ENCODE measurements around the gene BARHL1. TPM values are rescaled to one million over a fixed set of nuclear protein-coding genes. Genes with fewer than 3 reads are reported as not detected.

The BARHL1 gene
- total and polyA plus RNA-seq, 2 of the 13 experiments (the other 11 are each of a cell fraction or from before 2014, with no cell fraction given): not detected

DNA sequence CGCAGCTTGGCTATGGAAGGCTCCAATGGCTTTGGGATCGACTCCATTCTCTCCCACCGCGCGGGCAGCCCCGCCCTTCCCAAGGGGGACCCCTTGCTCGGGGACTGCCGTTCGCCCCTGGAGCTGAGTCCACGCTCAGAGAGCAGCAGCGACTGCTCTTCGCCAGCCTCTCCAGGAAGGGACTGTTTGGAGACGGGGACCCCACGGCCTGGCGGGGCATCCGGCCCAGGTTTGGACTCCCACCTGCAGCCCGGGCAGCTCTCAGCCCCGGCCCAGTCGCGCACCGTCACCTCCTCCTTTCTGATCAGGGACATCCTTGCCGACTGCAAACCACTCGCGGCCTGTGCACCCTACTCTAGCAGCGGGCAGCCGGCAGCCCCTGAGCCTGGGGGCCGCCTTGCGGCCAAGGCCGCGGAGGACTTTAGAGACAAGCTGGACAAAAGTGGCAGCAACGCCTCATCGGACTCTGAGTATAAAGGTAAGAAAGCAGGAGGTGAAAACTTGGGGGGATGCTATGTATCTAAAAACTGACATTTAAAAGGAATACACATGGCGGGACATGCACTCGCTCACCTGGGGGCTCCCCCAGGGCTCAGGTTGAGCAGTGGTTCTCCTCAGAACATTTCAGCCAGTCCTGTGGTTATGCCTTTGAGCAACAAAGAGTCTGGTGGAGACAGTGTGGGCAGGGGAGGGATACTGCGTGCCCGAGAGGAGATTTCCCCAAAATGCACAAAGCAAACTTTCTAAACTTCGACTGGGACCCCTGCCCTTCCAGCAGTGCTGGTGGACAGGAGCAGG is 579 bp downstream of the BARHL1 start:
- ATAC-seq (no peak), FAIRE-seq (no peak), DNase-seq (ENCODE audit: low spot score) (no peak)
- ChIA-PET POLR2A (no interaction called here), CTCF (ENCODE audit: low intra/inter-chr PET ratio, low total read pairs) (no interaction called here)
- H3K27me3 ChIP-seq (ENCODE audit: control insufficient read depth in 1 of 2, insufficient read depth in 2 of 2, low read length in 2 of 2): peaks cover 19 to 81% of the 10 kb centered on the region in 2 experiments
- 48% methylated on average over 16 of the region's 37 CpGs for WGBS (ENCODE audit: low lambda C conversion rate)
- H3K4me1 ChIP-seq (ENCODE audit: insufficient read depth, low read length): no peaks in the 10 kb centered on the region
- no peak overlapping the region for H3K27ac ChIP-seq (ENCODE audit: extremely low read length, insufficient read depth, low read length)
- no peak overlapping the region for H3K4me3 ChIP-seq (replicated peaks in 1 of 3; ENCODE audit: insufficient read depth in 1 of 3, low read depth in 2 of 3, low read length in 3 of 3)
- no TSS peak for BruUV-seq (replicated peaks)
- H3K4me2 ChIP-seq (ENCODE audit: low read depth, low read length): no peak overlapping the region
- intact Hi-C loops (cut with micrococcal nuclease; ENCODE audit: unreplicated experiment) (no loop called here), in situ Hi-C loops (cut with HindIII; ENCODE audit: extremely low pct_ligation_motif_present, low pct_unique_long_range_greater_than_20kb) (no loop called here)
- H3K9me3 ChIP-seq (ENCODE audit: low read length): no peaks in the 10 kb centered on the region
- no peaks in the 10 kb centered on the region for H3K36me3 ChIP-seq (replicated peaks in 1 of 2; ENCODE audit: control insufficient read depth in 1 of 2, insufficient read depth in 2 of 2, low read length in 2 of 2)
- no peak overlapping the region for H2AFZ ChIP-seq (ENCODE audit: low read length)
- TF ChIP-seq FLYWCH1 (CRISPR knock-in tag; IDR thresholded peaks at IDR 0.05): no peak
- no peak for TF ChIP-seq ZNF30 (CRISPR knock-in tag; IDR thresholded peaks at IDR 0.05)
- TF ChIP-seq ELF4 (CRISPR knock-in tag; IDR thresholded peaks at IDR 0.05; ENCODE audit: borderline replicate concordance): no peak
- no peak for TF ChIP-seq ZNF33A (CRISPR knock-in tag; IDR thresholded peaks at IDR 0.05; ENCODE audit: borderline replicate concordance)
- TF ChIP-seq, protein P1, sequence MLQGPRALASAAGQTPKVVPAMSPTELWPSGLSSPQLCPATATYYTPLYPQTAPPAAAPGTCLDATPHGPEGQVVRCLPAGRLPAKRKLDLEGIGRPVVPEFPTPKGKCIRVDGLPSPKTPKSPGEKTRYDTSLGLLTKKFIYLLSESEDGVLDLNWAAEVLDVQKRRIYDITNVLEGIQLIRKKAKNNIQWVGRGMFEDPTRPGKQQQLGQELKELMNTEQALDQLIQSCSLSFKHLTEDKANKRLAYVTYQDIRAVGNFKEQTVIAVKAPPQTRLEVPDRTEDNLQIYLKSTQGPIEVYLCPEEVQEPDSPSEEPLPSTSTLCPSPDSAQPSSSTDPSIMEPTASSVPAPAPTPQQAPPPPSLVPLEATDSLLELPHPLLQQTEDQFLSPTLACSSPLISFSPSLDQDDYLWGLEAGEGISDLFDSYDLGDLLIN (CRISPR knock-in tag; IDR thresholded peaks at IDR 0.05; ENCODE audit: borderline replicate concordance): no peak
- TF ChIP-seq DR1 (CRISPR knock-in tag; IDR thresholded peaks at IDR 0.05): no peak
- no peak for TF ChIP-seq ZNF274 (CRISPR knock-in tag; IDR thresholded peaks at IDR 0.05)
- TF ChIP-seq REL (CRISPR knock-in tag; conservative IDR thresholded peaks at IDR 0.05): no peak
- TF ChIP-seq, protein P2, sequence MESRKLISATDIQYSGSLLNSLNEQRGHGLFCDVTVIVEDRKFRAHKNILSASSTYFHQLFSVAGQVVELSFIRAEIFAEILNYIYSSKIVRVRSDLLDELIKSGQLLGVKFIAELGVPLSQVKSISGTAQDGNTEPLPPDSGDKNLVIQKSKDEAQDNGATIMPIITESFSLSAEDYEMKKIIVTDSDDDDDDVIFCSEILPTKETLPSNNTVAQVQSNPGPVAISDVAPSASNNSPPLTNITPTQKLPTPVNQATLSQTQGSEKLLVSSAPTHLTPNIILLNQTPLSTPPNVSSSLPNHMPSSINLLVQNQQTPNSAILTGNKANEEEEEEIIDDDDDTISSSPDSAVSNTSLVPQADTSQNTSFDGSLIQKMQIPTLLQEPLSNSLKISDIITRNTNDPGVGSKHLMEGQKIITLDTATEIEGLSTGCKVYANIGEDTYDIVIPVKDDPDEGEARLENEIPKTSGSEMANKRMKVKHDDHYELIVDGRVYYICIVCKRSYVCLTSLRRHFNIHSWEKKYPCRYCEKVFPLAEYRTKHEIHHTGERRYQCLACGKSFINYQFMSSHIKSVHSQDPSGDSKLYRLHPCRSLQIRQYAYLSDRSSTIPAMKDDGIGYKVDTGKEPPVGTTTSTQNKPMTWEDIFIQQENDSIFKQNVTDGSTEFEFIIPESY (CRISPR knock-in tag; IDR thresholded peaks at IDR 0.05): no peak
- no peak for TF ChIP-seq RBFOX2 (IDR thresholded peaks at IDR 0.05; ENCODE audit: low read depth, low read length)
- TF ChIP-seq, protein P3, sequence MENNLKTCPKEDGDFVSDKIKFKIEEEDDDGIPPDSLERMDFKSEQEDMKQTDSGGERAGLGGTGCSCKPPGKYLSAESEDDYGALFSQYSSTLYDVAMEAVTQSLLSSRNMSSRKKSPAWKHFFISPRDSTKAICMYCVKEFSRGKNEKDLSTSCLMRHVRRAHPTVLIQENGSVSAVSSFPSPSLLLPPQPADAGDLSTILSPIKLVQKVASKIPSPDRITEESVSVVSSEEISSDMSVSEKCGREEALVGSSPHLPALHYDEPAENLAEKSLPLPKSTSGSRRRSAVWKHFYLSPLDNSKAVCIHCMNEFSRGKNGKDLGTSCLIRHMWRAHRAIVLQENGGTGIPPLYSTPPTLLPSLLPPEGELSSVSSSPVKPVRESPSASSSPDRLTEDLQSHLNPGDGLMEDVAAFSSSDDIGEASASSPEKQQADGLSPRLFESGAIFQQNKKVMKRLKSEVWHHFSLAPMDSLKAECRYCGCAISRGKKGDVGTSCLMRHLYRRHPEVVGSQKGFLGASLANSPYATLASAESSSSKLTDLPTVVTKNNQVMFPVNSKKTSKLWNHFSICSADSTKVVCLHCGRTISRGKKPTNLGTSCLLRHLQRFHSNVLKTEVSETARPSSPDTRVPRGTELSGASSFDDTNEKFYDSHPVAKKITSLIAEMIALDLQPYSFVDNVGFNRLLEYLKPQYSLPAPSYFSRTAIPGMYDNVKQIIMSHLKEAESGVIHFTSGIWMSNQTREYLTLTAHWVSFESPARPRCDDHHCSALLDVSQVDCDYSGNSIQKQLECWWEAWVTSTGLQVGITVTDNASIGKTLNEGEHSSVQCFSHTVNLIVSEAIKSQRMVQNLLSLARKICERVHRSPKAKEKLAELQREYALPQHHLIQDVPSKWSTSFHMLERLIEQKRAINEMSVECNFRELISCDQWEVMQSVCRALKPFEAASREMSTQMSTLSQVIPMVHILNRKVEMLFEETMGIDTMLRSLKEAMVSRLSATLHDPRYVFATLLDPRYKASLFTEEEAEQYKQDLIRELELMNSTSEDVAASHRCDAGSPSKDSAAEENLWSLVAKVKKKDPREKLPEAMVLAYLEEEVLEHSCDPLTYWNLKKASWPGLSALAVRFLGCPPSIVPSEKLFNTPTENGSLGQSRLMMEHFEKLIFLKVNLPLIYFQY (CRISPR knock-in tag; IDR thresholded peaks at IDR 0.05; ENCODE audit: borderline replicate concordance): no peak
- no peak for TF ChIP-seq ZNF615 (CRISPR knock-in tag; IDR thresholded peaks at IDR 0.05; ENCODE audit: borderline replicate concordance)
- TF ChIP-seq, protein P4, sequence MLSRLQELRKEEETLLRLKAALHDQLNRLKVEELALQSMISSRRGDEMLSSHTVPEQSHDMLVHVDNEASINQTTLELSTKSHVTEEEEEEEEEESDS (CRISPR knock-in tag; IDR thresholded peaks at IDR 0.05; ENCODE audit: borderline replicate concordance): no peak
- TF ChIP-seq SMAD1 (CRISPR knock-in tag; IDR thresholded peaks at IDR 0.05; ENCODE audit: borderline replicate concordance, low read depth): no peak
- no peak for TF ChIP-seq RFX1 (IDR thresholded peaks at IDR 0.05)
- no peak for TF ChIP-seq GTF3A (CRISPR knock-in tag; conservative IDR thresholded peaks at IDR 0.05)
- peaks cover 27% of the 10 kb centered on the region for H4K20me1 ChIP-seq (ENCODE audit: insufficient read depth, low read length)
- no peak overlapping the region for H3K9ac ChIP-seq (ENCODE audit: insufficient read depth, low read depth, low read length)
- H3K79me2 ChIP-seq (ENCODE audit: insufficient read depth, low read length): no peaks in the 10 kb centered on the region

Measured in HepG2 (cell line).